CD4-positive, alpha-beta T cell treated with Interleukin-21 for 1 hour (primary cell): ENCODE data around the gene PEPD.

Source experiments
- DNase-seq: peaks from one replicate; pipeline ENCODE4 v3.0.0-alpha.2; 2020

Gene PEPD

DNA sequence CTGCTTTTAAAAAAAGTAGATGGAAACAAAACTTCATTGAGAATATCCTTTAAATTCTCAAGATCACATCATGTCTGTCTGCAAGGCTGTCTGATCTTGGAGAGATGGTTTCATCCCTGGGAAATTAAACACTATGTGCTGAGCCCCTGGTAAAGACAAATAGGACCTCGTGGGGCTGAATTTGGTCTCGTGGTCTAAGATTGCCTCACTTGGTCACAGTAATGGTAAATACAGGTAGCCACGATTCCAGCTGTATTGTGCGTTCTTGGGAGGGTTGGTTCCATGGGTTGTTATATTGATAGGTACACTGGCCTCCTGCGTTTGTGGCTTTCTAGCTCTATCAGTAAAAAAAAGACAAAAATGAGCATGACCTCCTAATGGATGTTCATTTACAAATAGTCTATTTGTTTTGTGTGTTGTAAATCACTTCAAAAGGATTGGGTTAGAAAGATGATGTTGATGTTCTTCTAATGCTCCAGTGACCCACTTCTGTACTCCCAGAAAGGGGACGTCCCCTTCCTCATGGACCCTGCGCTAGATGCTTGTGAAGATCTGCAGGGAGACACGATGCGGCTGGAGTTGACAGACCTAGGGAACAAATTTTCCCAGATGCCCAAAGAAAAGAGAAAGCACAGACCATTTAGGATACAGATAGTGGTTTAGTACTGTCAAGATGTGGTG is 146.3 kb downstream of the PEPD start:
- DNase-seq: no peak

DNA sequence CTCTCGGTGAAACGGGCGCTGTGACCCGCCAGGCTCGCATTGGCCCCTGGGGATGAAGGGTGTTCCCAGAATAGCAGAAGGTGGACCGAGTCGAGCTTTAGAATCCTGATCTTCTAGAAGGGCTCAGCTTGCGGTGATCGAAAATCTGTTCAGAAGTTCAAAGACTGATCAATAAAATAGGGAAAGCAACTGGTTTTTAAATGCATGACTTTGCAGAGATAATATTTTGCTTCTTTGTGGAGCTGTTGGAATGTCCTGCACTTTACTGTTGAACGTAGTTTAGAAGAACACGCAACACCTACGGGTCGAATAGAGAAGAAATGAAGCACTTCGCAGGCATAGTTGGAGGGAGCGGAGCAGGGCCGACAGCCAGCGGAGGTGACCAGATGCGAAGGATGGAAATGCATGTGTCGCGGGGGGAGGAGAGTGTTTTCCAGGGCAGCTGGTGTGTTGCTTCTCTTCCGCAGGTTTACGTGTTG is 147.3 kb downstream of the PEPD start:
- no peak for DNase-seq

DNA sequence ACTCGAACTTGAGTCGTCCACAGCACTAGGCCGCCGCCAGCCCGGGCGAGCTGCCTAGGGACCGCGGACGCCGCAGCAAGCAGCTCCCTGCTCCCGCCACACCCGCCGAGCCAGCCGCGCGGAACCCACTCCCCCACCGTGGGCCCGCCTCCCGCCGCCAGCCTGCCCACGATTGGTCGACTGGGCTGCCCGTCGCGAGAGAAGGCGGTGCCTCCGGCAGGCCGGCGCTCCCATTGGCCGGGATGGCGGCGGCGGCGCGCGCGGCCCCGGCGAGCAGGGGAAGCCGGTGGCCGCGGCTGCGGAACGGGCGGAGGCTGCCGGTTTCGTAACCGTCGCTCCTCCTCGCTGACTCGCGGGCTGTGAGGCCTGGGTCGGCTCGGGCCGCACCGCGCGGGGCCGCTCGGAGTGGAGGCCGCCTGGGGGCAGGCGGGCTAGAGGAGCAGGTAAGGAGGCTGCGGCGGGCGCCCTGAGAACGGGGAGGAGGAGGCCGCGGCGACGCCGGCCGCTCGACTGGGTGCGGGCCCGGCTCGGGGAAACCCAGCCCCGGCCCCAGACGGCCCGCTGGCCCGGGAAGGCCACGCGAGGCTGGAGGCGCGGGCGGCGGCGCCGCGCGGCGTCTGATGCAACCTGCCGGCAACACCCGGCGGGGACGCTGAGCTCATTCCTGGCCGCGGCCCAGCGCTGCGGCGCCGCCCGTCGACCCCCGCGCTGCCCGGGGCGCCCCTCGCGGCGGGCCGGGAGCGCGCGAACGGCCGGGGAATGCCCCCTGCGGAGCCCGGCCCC is 147.9 kb downstream of the PEPD start, which contains the start of gene CEBPG:
CEBPG (plus strand) TSS at position 257 of the 783 bp plus-strand sequence. CDS start 5,531 bp downstream, outside the sequence.
- DNase-seq: peak; percentile 95

DNA sequence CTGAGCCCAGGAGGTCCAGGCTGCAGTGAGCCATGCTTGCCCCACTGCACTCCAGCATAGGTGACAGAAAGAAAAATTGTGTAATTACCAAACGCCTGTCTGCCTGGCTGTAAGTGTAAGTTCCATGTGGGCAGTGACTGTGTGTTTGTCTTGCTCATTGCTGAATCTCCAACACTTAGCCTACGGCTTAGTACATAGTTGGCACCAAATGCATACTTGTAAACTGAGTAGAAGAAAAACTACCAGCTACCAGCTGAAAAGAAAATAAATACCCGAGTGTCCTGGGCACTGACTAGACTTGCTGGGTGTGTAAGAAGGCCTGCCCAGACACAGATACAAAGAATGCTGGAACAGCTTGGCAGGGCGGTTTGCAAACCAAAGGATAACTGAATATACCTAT is 150.8 kb downstream of the PEPD start:
- no peak for DNase-seq

GRCh38 chr19:33368074-33368864 is 153.3 kb downstream of the PEPD start:
- no peak for DNase-seq

DNA sequence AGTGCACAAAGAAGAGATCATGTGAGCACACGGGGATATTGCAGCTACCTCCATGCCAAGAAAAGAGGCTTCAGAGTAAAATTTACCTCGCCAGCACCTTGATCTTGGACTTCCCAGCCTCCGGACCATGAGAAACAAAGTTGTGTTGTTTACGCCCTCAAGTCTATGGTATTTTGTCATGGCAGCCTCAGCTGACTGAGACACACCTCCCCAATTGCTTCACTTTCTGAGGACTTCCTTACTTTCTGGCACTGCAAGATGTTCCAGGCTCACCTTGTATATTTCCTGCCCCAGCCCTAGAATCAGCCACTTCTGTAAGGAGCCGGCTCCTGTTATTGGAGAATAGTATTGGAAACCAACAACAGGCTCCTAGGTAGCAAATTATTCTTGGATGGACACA is 154.7 kb downstream of the PEPD start:
- no peak for DNase-seq

GRCh38 chr19:33366127-33366526 is 155.5 kb downstream of the PEPD start:
- no peak for DNase-seq

GRCh38 chr19:33365691-33366090 is 155.9 kb downstream of the PEPD start:
- no peak for DNase-seq

GRCh38 chr19:33363476-33363875 is 158.1 kb downstream of the PEPD start:
- DNase-seq: no peak

DNA sequence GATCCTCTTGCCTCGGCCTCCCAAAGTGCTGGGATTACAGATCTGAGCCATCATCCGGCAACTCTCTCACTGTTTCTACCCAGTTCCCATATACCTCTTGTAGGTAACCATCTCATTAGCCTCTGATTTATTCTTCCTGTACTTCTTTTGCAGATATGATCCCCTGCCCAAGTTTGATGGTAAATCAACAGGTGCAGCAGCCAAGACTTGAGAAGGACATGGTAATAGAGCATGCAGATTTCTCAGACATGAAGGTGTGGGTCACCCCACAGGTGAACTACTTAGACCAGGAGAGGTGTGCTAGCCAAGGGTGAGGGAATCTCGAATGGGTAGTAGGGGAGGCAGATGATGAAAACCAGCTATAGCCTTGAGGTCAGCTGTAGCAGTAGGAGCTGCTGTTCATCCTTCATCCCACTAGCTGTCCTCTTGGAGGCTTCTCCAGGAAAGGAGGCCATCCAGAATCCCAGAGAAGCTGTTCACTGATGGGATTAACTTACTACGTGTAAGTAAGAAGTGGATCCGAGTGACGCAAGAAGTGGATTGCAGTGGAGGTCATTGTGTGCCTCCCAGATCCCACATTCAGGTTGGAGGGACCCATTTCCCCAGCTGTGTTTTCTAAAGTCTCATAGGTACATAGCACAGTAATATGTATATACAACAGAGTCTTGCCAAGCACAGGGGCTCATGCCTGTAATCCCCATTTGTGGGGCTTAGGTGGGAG is 158.9 kb downstream of the PEPD start:
- DNase-seq: no peak

DNA sequence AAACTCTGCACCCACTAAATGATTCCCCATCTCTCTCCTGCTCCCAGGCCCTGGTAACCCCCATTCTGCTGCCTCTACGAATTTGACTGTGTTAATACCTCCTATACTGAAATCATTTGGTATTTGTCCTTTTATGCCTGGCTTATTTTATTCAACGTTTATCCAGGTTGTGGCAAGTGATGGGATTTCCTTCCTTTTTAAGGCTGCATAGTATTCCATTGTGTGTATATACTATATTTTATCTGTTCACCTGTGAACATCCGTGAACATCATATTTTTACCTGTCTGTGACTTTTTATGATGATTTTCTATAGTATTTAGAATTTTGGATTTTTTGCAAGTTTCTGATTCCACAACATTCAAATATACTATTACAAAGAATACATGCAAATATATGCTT is 162.0 kb downstream of the PEPD start:
- DNase-seq: no peak

DNA sequence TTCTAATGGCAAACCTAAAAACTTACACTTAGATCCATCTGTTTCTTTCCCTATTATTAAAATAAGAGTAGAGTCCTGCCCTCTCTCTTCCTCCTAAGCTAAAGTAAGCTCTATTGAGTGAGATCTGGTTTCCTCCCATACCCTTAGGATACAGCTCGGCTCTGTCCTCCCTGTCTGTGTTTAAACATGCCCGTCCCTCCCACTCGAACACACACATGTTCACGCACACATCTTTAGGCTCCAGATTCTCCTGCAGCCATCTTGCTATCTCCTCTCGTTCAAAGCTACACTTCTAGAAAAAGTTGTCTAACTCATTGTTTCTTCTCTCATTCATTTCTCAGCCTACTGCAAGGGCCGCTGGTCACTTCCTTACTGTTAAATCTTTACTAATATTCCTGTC is 163.2 kb downstream of the PEPD start:
- DNase-seq: no peak

GRCh38 chr19:33357556-33357955 is 164.0 kb downstream of the PEPD start:
- DNase-seq: no peak

GRCh38 chr19:33355535-33355934 is 166.1 kb downstream of the PEPD start:
- DNase-seq: no peak

- DNase-seq: no peak
Observed at GRCh38 chr19:33350538-33351309, 170.9 kb downstream of the PEPD start.

DNA sequence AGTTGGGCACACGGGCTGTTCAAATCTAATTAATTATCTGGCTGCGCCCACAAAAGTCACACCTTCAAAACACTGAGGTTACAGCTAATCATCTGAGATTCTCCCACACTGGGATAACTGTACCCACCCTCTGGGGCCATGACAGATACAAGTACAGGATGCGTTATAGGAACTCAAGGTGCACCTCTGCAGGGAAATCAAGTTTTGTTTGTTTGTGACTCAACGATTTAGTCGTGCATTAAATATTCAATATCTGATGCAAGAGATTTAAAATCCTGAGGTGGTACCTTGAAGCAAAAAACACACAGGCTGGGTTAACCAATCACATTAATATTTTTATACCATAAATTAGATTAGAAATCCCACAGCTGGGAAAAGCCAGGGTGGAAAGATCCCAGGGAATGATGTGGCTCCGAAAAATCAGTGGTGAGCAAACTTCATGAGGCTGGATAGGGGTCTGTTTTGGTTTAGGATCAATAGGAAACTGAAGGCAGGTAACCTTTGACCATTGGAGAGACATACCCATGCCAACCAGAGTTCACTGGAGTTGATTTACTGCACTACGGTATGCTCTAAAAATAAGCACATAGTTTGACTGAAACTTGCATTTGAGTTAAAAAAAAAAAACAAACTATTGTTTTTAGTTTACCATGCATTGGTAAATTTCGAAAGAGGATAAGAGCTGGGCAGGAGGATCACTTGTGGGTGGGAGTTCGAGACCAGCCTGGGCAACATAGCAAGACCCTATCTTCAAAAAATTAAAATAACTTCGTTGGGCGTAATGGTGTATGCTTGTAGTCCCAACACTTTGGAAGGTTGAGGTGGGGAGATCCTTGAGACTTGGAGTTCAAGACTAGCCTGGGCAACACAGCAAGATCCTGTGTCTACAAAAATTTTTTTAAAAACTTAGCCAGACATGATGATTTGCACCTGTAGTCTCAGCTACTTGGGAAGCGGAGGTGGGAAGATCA is 172.0 kb downstream of the PEPD start:
- no peak for DNase-seq

DNA sequence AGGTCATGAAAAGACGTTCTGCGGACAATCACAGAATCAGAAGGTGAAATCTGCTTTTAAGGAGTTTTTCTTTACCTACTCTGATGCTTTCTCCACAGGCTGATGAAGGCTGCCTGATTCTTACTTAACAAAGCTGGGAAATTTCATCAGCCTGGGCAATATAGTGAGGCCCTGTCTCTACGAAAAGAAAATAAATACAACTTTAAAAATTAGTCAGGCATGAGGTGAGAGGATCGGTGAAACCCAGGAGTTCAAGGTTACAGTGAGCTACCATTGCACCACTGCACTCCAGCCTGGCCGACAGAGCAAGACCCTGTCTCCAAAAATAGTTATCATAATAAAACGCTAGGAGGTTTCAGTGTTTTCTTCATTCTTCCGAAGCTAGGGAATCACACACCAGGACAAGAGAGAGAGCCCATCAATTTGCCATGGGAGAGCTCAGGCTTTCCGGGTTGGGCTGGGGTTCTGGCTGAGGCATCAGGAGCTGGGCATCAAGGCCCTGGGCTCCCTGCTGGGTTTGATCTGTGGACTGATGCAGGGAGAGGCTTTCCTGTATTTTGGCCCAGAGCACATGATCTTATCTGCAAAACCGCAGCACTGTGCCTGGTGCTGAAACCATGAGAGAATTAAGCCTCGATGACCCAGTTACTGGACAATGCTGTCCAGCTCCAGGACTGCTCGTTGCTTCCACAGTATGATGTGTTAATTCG is 173.1 kb downstream of the PEPD start:
- DNase-seq: no peak

DNA sequence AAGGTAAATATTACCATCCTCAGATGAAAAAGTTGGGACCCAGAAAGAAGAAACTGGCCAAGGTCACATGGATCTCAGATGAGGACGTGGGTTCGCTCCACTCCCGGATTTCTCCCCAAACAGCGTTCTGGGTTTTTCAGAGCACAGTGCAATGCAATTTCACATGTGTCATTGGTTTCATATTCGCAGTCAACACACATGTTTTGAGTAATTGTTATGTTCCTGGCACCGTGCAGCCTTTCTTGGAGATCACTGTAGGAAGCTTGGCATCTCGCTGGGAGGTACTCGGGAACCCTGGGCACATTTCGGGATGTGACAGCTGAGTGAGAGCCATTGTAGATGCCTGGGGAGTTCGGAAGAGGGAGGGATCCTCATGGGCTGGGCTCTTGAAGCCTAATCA is 174.3 kb downstream of the PEPD start:
- DNase-seq: no peak

GRCh38 chr19:33346665-33347064 is 174.9 kb downstream of the PEPD start:
- DNase-seq: no peak

DNA sequence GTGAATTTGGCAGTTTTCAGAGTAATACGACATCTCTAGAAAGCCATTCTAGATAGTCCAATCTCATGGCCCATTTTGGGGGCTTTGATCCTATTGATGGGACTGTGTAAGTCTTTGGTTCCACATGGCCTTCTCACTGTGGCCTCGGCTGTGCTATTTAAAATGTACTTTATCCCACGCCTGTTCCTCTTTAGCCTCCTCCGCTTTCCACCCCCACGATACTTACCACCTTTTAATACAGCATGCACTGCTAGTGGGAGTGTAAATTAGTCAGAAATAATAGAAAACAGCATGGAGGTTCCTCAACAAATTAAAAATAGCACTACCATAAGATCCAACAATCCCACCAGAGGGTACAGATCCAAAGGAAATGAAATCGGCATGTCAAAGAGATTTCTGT is 176.4 kb downstream of the PEPD start:
- no peak for DNase-seq
